Breast epithelium (tissue), 4 donors: ENCODE data around the gene MBOAT1. TPM values are rescaled to one million over a fixed set of nuclear protein-coding genes. Genes with fewer than 3 reads are reported as not detected.
A peak's percentile ranks its signal among the peaks of the same experiment; 100 is the strongest.

Source experiments
- DNase-seq, 2 donors: peaks; one replicate each; pipeline ENCODE4 v3.0.0-alpha.2; 2019; ENCODE audit warnings: low spot score in 2 of 2
- H3K27ac ChIP-seq, 2 donors: fragments of 200-600 bp; sonication (generic) in 1 of 2; one replicate each; pipeline ENCODE4 v1.5.1; 2016 to 2019; ENCODE audit warnings: mild to moderate bottlenecking in 1 of 2
- H3K27me3 ChIP-seq, 2 donors: fragments of 200-600 bp; sonication (generic) in 1 of 2; one replicate each; pipeline versions ENCODE4 v1.5.1 to v1.6.0; 2017 to 2019; ENCODE audit warnings: control low read depth in 1 of 2, mild to moderate bottlenecking in 1 of 2
- H3K36me3 ChIP-seq: fragments of 200-600 bp; one replicate; pipeline ENCODE4 v1.5.1; 2019
- H3K4me1 ChIP-seq, 2 donors: fragments of 200-600 bp; sonication (generic); one replicate each; pipeline ENCODE4 v1.5.1; 2016 to 2019; ENCODE audit warnings: control low read depth in 1 of 2
- H3K4me3 ChIP-seq, 3 donors: fragments of 200-600 bp; sonication (generic); 1 replicate in 2 of 3; 2 replicates in 1 of 3; pipeline ENCODE4 v1.5.1; 2016 to 2019; ENCODE audit warnings: mild to moderate bottlenecking in 3 of 3, moderate library complexity in 2 of 3
- H3K9me3 ChIP-seq, 2 donors: fragments of 200-600 bp; sonication (generic) in 1 of 2; one replicate each; pipeline ENCODE4 v1.5.1; 2016 to 2019; ENCODE audit warnings: control low read depth in 1 of 2
- POLR2A ChIP-seq: fragments of 450-650 bp; IDR thresholded peaks from one replicate; pipeline ENCODE4 v1.6.1; 2016; ENCODE audit warnings: antibody characterized with exemption, mild to moderate bottlenecking, moderate library complexity
- POLR2AphosphoS5 ChIP-seq, 3 donors: sonication (generic); formaldehyde crosslinking; IDR thresholded peaks; one replicate each; pipeline ENCODE4 v1.6.1; 2017; ENCODE audit warnings: antibody characterized with exemption in 3 of 3
- intact Hi-C: fragments of 100-400 bp; cut with DNase I; formaldehyde crosslinking; loops from one replicate; pipeline ENCODE4 v1.15.1; 2023; ENCODE audit warnings: low total_unique reads
- total RNA-seq, 3 donors: library from RNA; depleted of rRNA; stranded (reverse); fragments of >200 nt; gene quantifications; one replicate each; pipeline ENCODE4 v1.1.0, GENCODE V29; 2016
- TF ChIP-seq, protein P1 (sequence below), 3 donors: fragments of 450-650 bp; IDR thresholded peaks; one replicate each; pipeline ENCODE4 v1.5.1; 2016 to 2017; ENCODE audit warnings: antibody characterized with exemption in 3 of 3, mild to moderate bottlenecking in 3 of 3, moderate library complexity in 3 of 3

MBOAT1 gene
- total RNA-seq, 3 donors from 2014 or later, result 10.9 to 38.6 (median 26.2) TPM

- intact Hi-C loops, result no loop called here
- no peak for DNase-seq
- Histone ChIP-seq H3K9me3 (no peaks in the 10 kb centered on the region), H3K4me1 (peaks cover 0 to 3% of the 10 kb centered on the region in 2 donors), H3K27ac (no peak overlapping the region), H3K36me3 (no peaks in the 10 kb centered on the region), H3K27me3 (no peaks in the 10 kb centered on the region), H3K4me3 (no peak overlapping the region)
- TF ChIP-seq POLR2A (no peak), POLR2AphosphoS5 (IDR thresholded peaks at IDR 0.05) (no peak)
- TF ChIP-seq, protein P1, sequence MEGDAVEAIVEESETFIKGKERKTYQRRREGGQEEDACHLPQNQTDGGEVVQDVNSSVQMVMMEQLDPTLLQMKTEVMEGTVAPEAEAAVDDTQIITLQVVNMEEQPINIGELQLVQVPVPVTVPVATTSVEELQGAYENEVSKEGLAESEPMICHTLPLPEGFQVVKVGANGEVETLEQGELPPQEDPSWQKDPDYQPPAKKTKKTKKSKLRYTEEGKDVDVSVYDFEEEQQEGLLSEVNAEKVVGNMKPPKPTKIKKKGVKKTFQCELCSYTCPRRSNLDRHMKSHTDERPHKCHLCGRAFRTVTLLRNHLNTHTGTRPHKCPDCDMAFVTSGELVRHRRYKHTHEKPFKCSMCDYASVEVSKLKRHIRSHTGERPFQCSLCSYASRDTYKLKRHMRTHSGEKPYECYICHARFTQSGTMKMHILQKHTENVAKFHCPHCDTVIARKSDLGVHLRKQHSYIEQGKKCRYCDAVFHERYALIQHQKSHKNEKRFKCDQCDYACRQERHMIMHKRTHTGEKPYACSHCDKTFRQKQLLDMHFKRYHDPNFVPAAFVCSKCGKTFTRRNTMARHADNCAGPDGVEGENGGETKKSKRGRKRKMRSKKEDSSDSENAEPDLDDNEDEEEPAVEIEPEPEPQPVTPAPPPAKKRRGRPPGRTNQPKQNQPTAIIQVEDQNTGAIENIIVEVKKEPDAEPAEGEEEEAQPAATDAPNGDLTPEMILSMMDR (IDR thresholded peaks at IDR 0.05), result no peak
These were observed 41.7 kb downstream of the MBOAT1 start for GRCh38 chr6:20170455-20171148.

DNA sequence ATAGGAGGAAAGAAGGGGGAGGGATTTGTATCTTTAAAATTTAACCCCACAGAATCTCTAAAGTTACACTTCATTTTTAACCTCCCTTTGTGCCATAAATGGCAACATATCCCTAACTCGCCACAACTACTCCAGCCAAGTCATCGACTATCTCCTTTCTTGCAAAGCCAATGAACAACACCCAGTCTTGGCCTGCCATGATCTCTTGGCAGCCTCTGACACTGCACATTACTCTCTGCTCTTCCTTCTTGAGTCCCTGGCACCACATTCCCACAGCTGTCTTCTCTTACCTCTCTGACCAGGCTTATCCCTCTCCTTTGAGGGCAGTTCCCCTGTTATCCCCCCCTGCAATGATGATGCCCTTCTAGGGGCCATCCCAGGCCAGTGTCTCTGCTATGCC is 42.5 kb downstream of the MBOAT1 start:
- H3K9me3 ChIP-seq, result no peaks in the 10 kb centered on the region
- H3K4me3 ChIP-seq, result peak overlapping the region in 1 of 3 donors; percentile 23
- peaks cover 0 to 3% of the 10 kb centered on the region in 2 donors for H3K4me1 ChIP-seq
- no peak for TF ChIP-seq POLR2AphosphoS5 (IDR thresholded peaks at IDR 0.05)
- TF ChIP-seq POLR2A, result no peak
- TF ChIP-seq, protein P1 (IDR thresholded peaks at IDR 0.05), result no peak
- intact Hi-C loops, result no loop called here
- H3K27me3 ChIP-seq, result no peaks in the 10 kb centered on the region
- H3K27ac ChIP-seq, result peak overlapping the region in 1 of 2 donors; percentile 68
- no peak for DNase-seq
- no peaks in the 10 kb centered on the region for H3K36me3 ChIP-seq

GRCh38 chr6:20169119-20169557 is 43.1 kb downstream of the MBOAT1 start:
- Histone ChIP-seq H3K27me3 (no peaks in the 10 kb centered on the region), H3K4me1 (peaks cover 0 to 3% of the 10 kb centered on the region in 2 donors), H3K9me3 (no peaks in the 10 kb centered on the region), H3K4me3 (no peak overlapping the region), H3K27ac (peak overlapping the region in 1 of 2 donors; percentile 28), H3K36me3 (no peaks in the 10 kb centered on the region)
- no peak for DNase-seq
- no peak for TF ChIP-seq POLR2AphosphoS5 (IDR thresholded peaks at IDR 0.05)
- TF ChIP-seq POLR2A, result no peak
- TF ChIP-seq, protein P1 (IDR thresholded peaks at IDR 0.05), result no peak
- intact Hi-C loops, result no loop called here

GRCh38 chr6:20168690-20169089 is 43.6 kb downstream of the MBOAT1 start:
- Histone ChIP-seq H3K27ac (peak overlapping the region in 1 of 2 donors; percentile 28), H3K4me3 (no peak overlapping the region), H3K27me3 (no peaks in the 10 kb centered on the region), H3K4me1 (peaks cover 0 to 3% of the 10 kb centered on the region in 2 donors), H3K36me3 (no peaks in the 10 kb centered on the region), H3K9me3 (no peaks in the 10 kb centered on the region)
- DNase-seq, result no peak
- intact Hi-C loops, result no loop called here
- TF ChIP-seq POLR2AphosphoS5 (IDR thresholded peaks at IDR 0.05) (no peak), POLR2A (no peak)
- TF ChIP-seq, protein P1 (IDR thresholded peaks at IDR 0.05), result no peak

GRCh38 chr6:20167601-20168000 is 44.7 kb downstream of the MBOAT1 start:
- Histone ChIP-seq H3K9me3 (no peaks in the 10 kb centered on the region), H3K4me3 (no peak overlapping the region), H3K27ac (no peak overlapping the region), H3K36me3 (no peaks in the 10 kb centered on the region), H3K4me1 (peaks cover 0 to 3% of the 10 kb centered on the region in 2 donors), H3K27me3 (no peaks in the 10 kb centered on the region)
- TF ChIP-seq, protein P1 (IDR thresholded peaks at IDR 0.05), result no peak
- TF ChIP-seq POLR2A (no peak), POLR2AphosphoS5 (IDR thresholded peaks at IDR 0.05) (no peak)
- DNase-seq, result no peak
- intact Hi-C loops, result no loop called here
